IMR-90 (cell line): Measurements from ENCODE around the gene HS3ST6. TPM values are rescaled to one million over a fixed set of nuclear protein-coding genes. Genes with fewer than 3 reads are reported as not detected.

Experiments
- ATAC-seq: fragments of 200-7000 bp; cut with Tn5 transposase; 2 replicates; pipeline ENCODE4 v1.9.1; 2020; ENCODE audit warnings: low read depth, mild to moderate bottlenecking, moderate library complexity
- BruUV-seq: library from RNA; stranded (reverse); fragments of 400-500 nt; replicated peaks from 2 replicates; lab custom pipeline; 2021; lab: Mats Ljungman, UMichigan
- CTCF ChIA-PET: fragments of 300-600 bp; formaldehyde crosslinking; extraction: SDS; loops from one replicate; lab custom pipeline; 2021; ENCODE audit warnings: antibody characterized with exemption; lab: Yijun Ruan, JAX
- POLR2A ChIA-PET: fragments of 300-600 bp; sonication (Branson Sonifier 250); formaldehyde crosslinking; loops from one replicate; lab custom pipeline; 2022; ENCODE audit warnings: antibody characterized with exemption; ENCODE audit not compliant: unreplicated experiment; lab: Charles Lee
- DNase-seq: peaks from one replicate; pipeline ENCODE4 v3.0.0; 2013
- H2AFZ ChIP-seq: replicated peaks from 2 replicates; pipeline ENCODE3; 2013; ENCODE audit warnings: low read length, mild to moderate bottlenecking; ENCODE audit not compliant: poor library complexity
- H2AK5ac ChIP-seq: 2 replicates; pipeline ENCODE4 v1.6.1; 2013; ENCODE audit warnings: low read depth, low read length, inconsistent platforms
- H2AK9ac ChIP-seq: replicated peaks from 2 replicates; pipeline ENCODE3; 2013; ENCODE audit warnings: mild to moderate bottlenecking, low read depth, low read length, moderate library complexity; ENCODE audit not compliant: poor library complexity
- H2BK120ac ChIP-seq: 2 replicates; pipeline ENCODE4 v1.6.1; 2013; ENCODE audit warnings: low read depth, low read length, inconsistent platforms
- H2BK15ac ChIP-seq: 3 replicates; pipeline ENCODE4 v1.6.1; 2013; ENCODE audit warnings: low read depth, low read length, inconsistent platforms
- H2BK20ac ChIP-seq: 2 replicates; pipeline ENCODE4 v1.6.1; 2013; ENCODE audit warnings: low read depth, mild to moderate bottlenecking, inconsistent platforms, low read length, moderate library complexity
- H2BK5ac ChIP-seq: 2 replicates; pipeline ENCODE4 v1.6.1; 2013; ENCODE audit warnings: mild to moderate bottlenecking, low read depth, low read length, inconsistent platforms; ENCODE audit not compliant: poor library complexity, severe bottlenecking
- H3K14ac ChIP-seq: replicated peaks from 2 replicates; pipeline ENCODE4 v1.6.1; 2013; ENCODE audit warnings: low read depth, low read length, inconsistent platforms
- H3K18ac ChIP-seq: 2 replicates; pipeline ENCODE4 v1.6.1; 2013; ENCODE audit warnings: low read depth, low read length, control low read depth
- H3K23ac ChIP-seq: 2 replicates; pipeline ENCODE4 v1.6.1; 2013; ENCODE audit warnings: low read depth, low read length, inconsistent platforms
- H3K27ac ChIP-seq: 2 replicates; pipeline ENCODE4 v1.5.1; 2013; ENCODE audit warnings: mild to moderate bottlenecking, control low read depth, low read length; ENCODE audit not compliant: insufficient read depth
- H3K27me3 ChIP-seq: 2 replicates; pipeline ENCODE4 v1.6.1; 2013; ENCODE audit warnings: low read length; ENCODE audit not compliant: control insufficient read depth, insufficient read depth
- H3K36me3 ChIP-seq: 2 replicates; pipeline ENCODE4 v1.6.1; 2013; ENCODE audit warnings: low read length, mixed read lengths; ENCODE audit not compliant: control insufficient read depth, insufficient read depth
- H3K4ac ChIP-seq: 2 replicates; pipeline ENCODE4 v1.6.1; 2013; ENCODE audit warnings: low read depth, low read length, inconsistent platforms
- H3K4me1 ChIP-seq: 2 replicates; pipeline ENCODE4 v1.6.1; 2013; ENCODE audit warnings: low read length, mixed read lengths; ENCODE audit not compliant: control insufficient read depth, insufficient read depth
- H3K4me2 ChIP-seq: 2 replicates; pipeline ENCODE4 v1.6.1; 2013; ENCODE audit warnings: low read depth, mild to moderate bottlenecking, control low read depth, low read length, moderate library complexity
- H3K4me3 ChIP-seq: 2 replicates; pipeline ENCODE4 v1.5.1; 2013; ENCODE audit warnings: low read depth, mild to moderate bottlenecking, control low read depth, low read length, moderate library complexity; ENCODE audit not compliant: insufficient read depth
- H3K56ac ChIP-seq: 2 replicates; pipeline ENCODE4 v1.6.1; 2013; ENCODE audit warnings: low read length, inconsistent platforms; ENCODE audit not compliant: insufficient read depth; ENCODE audit errors: extremely low read depth
- H3K79me1 ChIP-seq, 2 experiments: 2 replicates each; pipeline ENCODE4 v1.6.1; 2013; ENCODE audit warnings: low read length in 2 of 2, inconsistent platforms in 1 of 2, low read depth in 1 of 2
- H3K9ac ChIP-seq: 2 replicates; pipeline ENCODE4 v1.6.1; 2013; ENCODE audit warnings: low read depth, low read length, control low read depth
- H3K9me1 ChIP-seq: 2 replicates; pipeline ENCODE4 v1.6.1; 2013; ENCODE audit warnings: low read length, inconsistent platforms; ENCODE audit not compliant: insufficient read depth
- H3K9me3 ChIP-seq: 2 replicates; pipeline ENCODE4 v1.6.1; 2013; ENCODE audit warnings: low read length; ENCODE audit not compliant: control insufficient read depth, insufficient read depth
- H4K20me1 ChIP-seq: 2 replicates; pipeline ENCODE4 v1.6.1; 2013; ENCODE audit warnings: low read length, inconsistent platforms; ENCODE audit not compliant: insufficient read depth
- H4K5ac ChIP-seq: 2 replicates; pipeline ENCODE4 v1.6.1; 2013; ENCODE audit warnings: mild to moderate bottlenecking, low read depth, low read length, control low read depth
- H4K8ac ChIP-seq, 2 experiments: 2 replicates each; pipeline ENCODE4 v1.6.1; 2013; ENCODE audit warnings: low read depth in 2 of 2, low read length in 2 of 2, control low read depth in 1 of 2, inconsistent platforms in 1 of 2
- H4K91ac ChIP-seq: 2 replicates; pipeline ENCODE4 v1.6.1; 2013; ENCODE audit warnings: low read depth, low read length, inconsistent platforms; ENCODE audit not compliant: insufficient read depth
- CEBPB ChIP-seq: IDR thresholded peaks from 2 replicates; pipeline ENCODE4 v1.6.1; 2012; ENCODE audit warnings: low read depth, low read length, improper control_type of control experiment
- CHD1 ChIP-seq: IDR thresholded peaks from 2 replicates; pipeline ENCODE4 v1.6.1; 2012; ENCODE audit warnings: low read depth, low read length, improper control_type of control experiment
- FOS ChIP-seq: fragments of 150-350 bp; IDR thresholded peaks from 2 replicates; pipeline ENCODE4 v1.6.1; 2016; ENCODE audit warnings: low read depth, low read length
- MAFK ChIP-seq: IDR thresholded peaks from 2 replicates; pipeline ENCODE4 v1.6.1; 2012; ENCODE audit warnings: low read depth, low read length, improper control_type of control experiment
- MAZ ChIP-seq: IDR thresholded peaks from 2 replicates; pipeline ENCODE4 v1.6.1; 2012; ENCODE audit warnings: low read depth, mild to moderate bottlenecking, low read length, improper control_type of control experiment, moderate library complexity, borderline replicate concordance
- MXI1 ChIP-seq: IDR thresholded peaks from 2 replicates; pipeline ENCODE4 v1.6.1; 2012; ENCODE audit warnings: low read depth, mild to moderate bottlenecking, low read length, moderate library complexity, borderline replicate concordance
- POLR2A ChIP-seq: IDR thresholded peaks from 2 replicates; pipeline ENCODE4 v1.6.1; 2012; ENCODE audit warnings: mild to moderate bottlenecking, low read depth, low read length
- RFX5 ChIP-seq: IDR thresholded peaks from 2 replicates; pipeline ENCODE4 v1.8.0; 2012; ENCODE audit warnings: low read depth, mild to moderate bottlenecking, low read length, moderate library complexity
- WGBS, 2 experiments: methylation state at CpG; one replicate each; pipeline versions ENCODE4 v1.1.5 to v1.1.7; 2013; ENCODE audit warnings: missing lambda C conversion rate in 2 of 2; ENCODE audit not compliant: insufficient read length in 1 of 2; ENCODE audit errors: extremely low coverage in 2 of 2; 5-methylcytosine and 5-hydroxymethylcytosine counted together
- dilution Hi-C: fragments of 300-500 bp; cut with HindIII; formaldehyde crosslinking; loops from one replicate; pipeline ENCODE4 v1.14.3; 2018; ENCODE audit warnings: low sequenced_read_pairs; ENCODE audit not compliant: unreplicated experiment
- in situ Hi-C: fragments of 300-500 bp; cut with MboI; formaldehyde crosslinking; loops from 3 replicates; pipeline ENCODE4 v1.14.3; 2019; ENCODE audit warnings: low sequenced_read_pairs, inconsistent platforms, mixed read lengths
- intact Hi-C: fragments of 100-400 bp; cut with micrococcal nuclease; formaldehyde crosslinking; loops from 2 replicates; pipeline ENCODE4 v1.10.0; 2022
- polyA plus RNA-seq, 3 experiments: library from polyadenylated mRNA; depleted of rRNA; stranded (reverse); fragments of >200 nt; gene quantifications; 2 replicates each; pipeline ENCODE4 v1.2.3, GENCODE V29; 2012; ENCODE audit warnings: low replicate concordance in 1 of 3
- total RNA-seq: library from RNA; depleted of rRNA; stranded (reverse); fragments of >200 nt; gene quantifications from 2 replicates; pipeline ENCODE4 v1.2.3, GENCODE V29; 2012
- TF ChIP-seq, protein P1 (sequence below): conservative IDR thresholded peaks from 2 replicates; pipeline ENCODE4 v1.5.1; 2012; ENCODE audit warnings: mild to moderate bottlenecking, low read depth, low read length, improper control_type of control experiment
- TF ChIP-seq, protein P2 (sequence below): fragments of 150-350 bp; IDR thresholded peaks from 2 replicates; pipeline ENCODE4 v1.6.1; 2016; ENCODE audit warnings: low read depth, mild to moderate bottlenecking, low read length, moderate library complexity, borderline replicate concordance

Gene HS3ST6
- total and polyA plus RNA-seq, 2 of the 4 experiments (the other 2 are of a cell fraction), result not detected

DNA sequence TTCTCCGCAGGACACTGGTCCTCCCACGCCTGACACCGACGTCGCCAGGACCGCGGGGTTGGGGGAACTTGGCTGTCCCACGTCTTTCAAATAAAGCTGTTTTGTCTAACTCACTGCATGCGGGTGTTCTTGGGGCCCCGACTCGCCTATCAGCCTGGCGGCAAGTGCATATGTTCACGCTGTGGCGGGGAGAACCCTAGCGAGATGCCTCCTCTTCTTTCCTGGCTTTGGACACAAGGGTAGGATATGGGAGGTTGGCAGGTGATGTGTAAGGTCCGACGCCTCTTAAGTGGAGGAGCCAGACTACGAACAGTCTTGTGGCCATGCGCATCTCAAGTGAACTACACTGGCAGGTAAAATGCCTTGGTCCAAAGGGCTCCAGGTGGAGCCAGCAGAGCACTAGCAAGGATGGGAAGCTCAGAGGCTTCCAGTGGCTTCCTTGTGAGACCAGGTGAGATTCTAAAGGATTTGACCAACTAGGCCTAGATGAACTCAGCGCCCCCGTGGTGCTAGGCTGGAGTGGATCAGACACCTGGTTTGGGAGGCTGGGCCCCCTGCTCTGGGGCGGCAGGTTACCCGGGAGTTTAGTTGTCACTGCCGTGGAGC, 47.3 kb upstream of the HS3ST6 start:
- Histone ChIP-seq H3K23ac (peak overlapping the region; percentile 79), H2AK9ac (peak overlapping the region; percentile 95), H3K9ac (peak overlapping the region; percentile 93), H3K56ac (peak overlapping the region; percentile 65; the same call in 1 of the 2 replicates), H3K27ac (peak overlapping the region; percentile 92), H2BK120ac (no peak overlapping the region), H3K14ac (peak overlapping the region; percentile 99), H3K18ac (no peak overlapping the region), H2BK5ac (peak overlapping the region; percentile 78), H4K8ac (peak overlapping the region; percentile 73 to 90; a peak in 2 of 4 replicates), H2AFZ (peak overlapping the region; percentile 95), H3K79me1 (peaks cover 4 to 47% of the 10 kb centered on the region in 2 experiments), H2AK5ac (peak overlapping the region; percentile 91), H3K36me3 (peaks cover 27% of the 10 kb centered on the region), H2BK20ac (no peak overlapping the region), H3K4me2 (peak overlapping the region; percentile 100), H2BK15ac (no peak overlapping the region), H3K9me1 (0 out of 2 replicates have a peak, but pooled peaks cover 3% of the 10 kb centered on the region), H3K4me1 (peaks cover 12% of the 10 kb centered on the region), H3K27me3 (no peaks in the 10 kb centered on the region), H3K4me3 (peak overlapping the region; percentile 87), H3K4ac (peak overlapping the region; percentile 95), H4K5ac (peak overlapping the region; percentile 28), H3K9me3 (no peaks in the 10 kb centered on the region), H4K20me1 (peaks cover 41% of the 10 kb centered on the region), H4K91ac (peak overlapping the region; percentile 31; the same call in 1 of the 2 replicates)
- TF ChIP-seq CEBPB, result no peak
- TF ChIP-seq POLR2A, result no peak
- TF ChIP-seq, protein P1, sequence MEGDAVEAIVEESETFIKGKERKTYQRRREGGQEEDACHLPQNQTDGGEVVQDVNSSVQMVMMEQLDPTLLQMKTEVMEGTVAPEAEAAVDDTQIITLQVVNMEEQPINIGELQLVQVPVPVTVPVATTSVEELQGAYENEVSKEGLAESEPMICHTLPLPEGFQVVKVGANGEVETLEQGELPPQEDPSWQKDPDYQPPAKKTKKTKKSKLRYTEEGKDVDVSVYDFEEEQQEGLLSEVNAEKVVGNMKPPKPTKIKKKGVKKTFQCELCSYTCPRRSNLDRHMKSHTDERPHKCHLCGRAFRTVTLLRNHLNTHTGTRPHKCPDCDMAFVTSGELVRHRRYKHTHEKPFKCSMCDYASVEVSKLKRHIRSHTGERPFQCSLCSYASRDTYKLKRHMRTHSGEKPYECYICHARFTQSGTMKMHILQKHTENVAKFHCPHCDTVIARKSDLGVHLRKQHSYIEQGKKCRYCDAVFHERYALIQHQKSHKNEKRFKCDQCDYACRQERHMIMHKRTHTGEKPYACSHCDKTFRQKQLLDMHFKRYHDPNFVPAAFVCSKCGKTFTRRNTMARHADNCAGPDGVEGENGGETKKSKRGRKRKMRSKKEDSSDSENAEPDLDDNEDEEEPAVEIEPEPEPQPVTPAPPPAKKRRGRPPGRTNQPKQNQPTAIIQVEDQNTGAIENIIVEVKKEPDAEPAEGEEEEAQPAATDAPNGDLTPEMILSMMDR, result no peak
- no peak for TF ChIP-seq MAZ
- TF ChIP-seq MAFK, result no peak
- TF ChIP-seq FOS, result no peak
- TF ChIP-seq, protein P2, sequence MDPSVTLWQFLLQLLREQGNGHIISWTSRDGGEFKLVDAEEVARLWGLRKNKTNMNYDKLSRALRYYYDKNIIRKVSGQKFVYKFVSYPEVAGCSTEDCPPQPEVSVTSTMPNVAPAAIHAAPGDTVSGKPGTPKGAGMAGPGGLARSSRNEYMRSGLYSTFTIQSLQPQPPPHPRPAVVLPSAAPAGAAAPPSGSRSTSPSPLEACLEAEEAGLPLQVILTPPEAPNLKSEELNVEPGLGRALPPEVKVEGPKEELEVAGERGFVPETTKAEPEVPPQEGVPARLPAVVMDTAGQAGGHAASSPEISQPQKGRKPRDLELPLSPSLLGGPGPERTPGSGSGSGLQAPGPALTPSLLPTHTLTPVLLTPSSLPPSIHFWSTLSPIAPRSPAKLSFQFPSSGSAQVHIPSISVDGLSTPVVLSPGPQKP, result no peak
- no peak for TF ChIP-seq RFX5
- no peak for TF ChIP-seq MXI1
- no peak for TF ChIP-seq CHD1
- DNase-seq (no peak), ATAC-seq (no peak)
- no TSS peak for BruUV-seq
- dilution Hi-C loops, result no loop called here
- intact Hi-C loops, result no loop called here
- POLR2A ChIA-PET, result interaction anchor here (0.6 to 1.0 kb wide), 3 partner anchors 13 to 82 kb away, joined by 3 to 5 read pairs (median 3); no protein-coding TSS in a partner anchor
- 26% methylated on average over 14 of the region's 24 CpGs; no CpG with 5 or more reads in 1 of the 2 experiments for WGBS, 2 experiments
- in situ Hi-C loops, result no loop called here
- CTCF ChIA-PET, result interaction anchor here (1.0 kb wide), 1 partner anchor 175 kb away, joined by 3 read pairs; no protein-coding TSS in a partner anchor
